PC-3 (cell line): ENCODE results near the gene ZNF629.

Source experiments
- EZH2phosphoT487 ChIP-seq: fragments of 300-600 bp; sonication (generic); IDR thresholded peaks from 2 replicates; pipeline ENCODE4 v1.6.1; 2018; ENCODE audit warnings: mild to moderate bottlenecking, antibody characterized with exemption, low read length, borderline replicate concordance
- TF ChIP-seq, protein P1 (sequence below): fragments of 300-600 bp; sonication (generic); conservative IDR thresholded peaks from 2 replicates; pipeline ENCODE4 v1.5.1; 2017; ENCODE audit warnings: antibody characterized with exemption, low read depth, mild to moderate bottlenecking, low read length

DNA sequence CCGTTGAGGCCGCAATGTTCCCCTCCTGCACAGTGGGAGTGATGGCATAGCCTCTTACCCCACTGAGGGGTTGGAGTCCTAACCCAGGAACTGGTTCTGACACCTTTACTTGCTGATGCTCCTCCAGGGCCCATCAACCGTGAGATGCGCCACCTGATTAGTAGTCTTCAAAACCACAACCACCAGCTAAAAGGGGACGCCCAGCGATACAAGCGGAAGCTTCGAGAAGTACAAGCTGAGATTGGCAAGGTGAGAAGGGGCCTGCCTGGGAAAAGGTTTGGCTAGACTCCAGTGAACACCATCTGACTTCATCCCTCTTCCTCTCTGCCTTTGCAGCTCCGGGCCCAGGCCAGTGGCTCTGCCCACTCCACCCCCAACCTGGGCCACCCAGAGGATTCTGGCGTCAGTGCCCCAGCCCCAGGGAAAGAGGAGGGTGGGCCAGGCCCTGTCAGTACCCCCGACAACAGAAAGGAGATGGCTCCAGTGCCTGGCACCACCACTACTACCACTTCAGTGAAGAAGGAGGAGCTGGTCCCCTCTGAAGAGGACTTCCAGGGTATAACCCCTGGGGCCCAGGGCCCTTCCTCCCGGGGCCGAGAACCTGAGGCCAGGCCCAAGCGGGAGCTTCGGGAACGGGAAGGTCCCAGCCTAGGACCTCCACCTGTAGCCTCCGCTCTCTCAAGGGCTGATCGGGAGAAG, 19.1 kb downstream of the ZNF629 start:
- TF ChIP-seq, protein P1, sequence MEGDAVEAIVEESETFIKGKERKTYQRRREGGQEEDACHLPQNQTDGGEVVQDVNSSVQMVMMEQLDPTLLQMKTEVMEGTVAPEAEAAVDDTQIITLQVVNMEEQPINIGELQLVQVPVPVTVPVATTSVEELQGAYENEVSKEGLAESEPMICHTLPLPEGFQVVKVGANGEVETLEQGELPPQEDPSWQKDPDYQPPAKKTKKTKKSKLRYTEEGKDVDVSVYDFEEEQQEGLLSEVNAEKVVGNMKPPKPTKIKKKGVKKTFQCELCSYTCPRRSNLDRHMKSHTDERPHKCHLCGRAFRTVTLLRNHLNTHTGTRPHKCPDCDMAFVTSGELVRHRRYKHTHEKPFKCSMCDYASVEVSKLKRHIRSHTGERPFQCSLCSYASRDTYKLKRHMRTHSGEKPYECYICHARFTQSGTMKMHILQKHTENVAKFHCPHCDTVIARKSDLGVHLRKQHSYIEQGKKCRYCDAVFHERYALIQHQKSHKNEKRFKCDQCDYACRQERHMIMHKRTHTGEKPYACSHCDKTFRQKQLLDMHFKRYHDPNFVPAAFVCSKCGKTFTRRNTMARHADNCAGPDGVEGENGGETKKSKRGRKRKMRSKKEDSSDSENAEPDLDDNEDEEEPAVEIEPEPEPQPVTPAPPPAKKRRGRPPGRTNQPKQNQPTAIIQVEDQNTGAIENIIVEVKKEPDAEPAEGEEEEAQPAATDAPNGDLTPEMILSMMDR, result no peak
- no peak for TF ChIP-seq EZH2phosphoT487
